HUES64 (cell line): ENCODE data around the gene LRP8.

Source experiments
- H3K27ac ChIP-seq: 2 replicates; pipeline ENCODE4 v1.7.0; 2013; ENCODE audit warnings: low read depth, low read length, inconsistent platforms
- H3K27me3 ChIP-seq: 2 replicates; pipeline ENCODE4 v1.6.1; 2013; ENCODE audit warnings: mild to moderate bottlenecking, low read length; ENCODE audit not compliant: insufficient read depth
- H3K36me3 ChIP-seq: 2 replicates; pipeline ENCODE4 v1.6.1; 2013; ENCODE audit warnings: mild to moderate bottlenecking, low read length; ENCODE audit not compliant: insufficient read depth
- H3K4me1 ChIP-seq: 2 replicates; pipeline ENCODE4 v1.6.1; 2013; ENCODE audit warnings: mild to moderate bottlenecking, low read length, moderate library complexity; ENCODE audit not compliant: insufficient read depth
- H3K4me3 ChIP-seq: 2 replicates; pipeline ENCODE4 v1.5.1; 2013; ENCODE audit warnings: mild to moderate bottlenecking, low read length, moderate library complexity
- H3K9ac ChIP-seq: 2 replicates; pipeline ENCODE4 v1.6.1; 2013; ENCODE audit warnings: mild to moderate bottlenecking, low read depth, low read length
- H3K9me3 ChIP-seq: 2 replicates; pipeline ENCODE4 v1.6.1; 2013; ENCODE audit warnings: low read depth, low read length; ENCODE audit not compliant: insufficient read depth
- WGBS: fragments of 150-250, 120-280 bp; methylation state at CpG from one replicate; pipeline ENCODE4 v1.1.7; 2013; ENCODE audit warnings: missing lambda C conversion rate; 5-methylcytosine and 5-hydroxymethylcytosine counted together

LRP8 gene

DNA sequence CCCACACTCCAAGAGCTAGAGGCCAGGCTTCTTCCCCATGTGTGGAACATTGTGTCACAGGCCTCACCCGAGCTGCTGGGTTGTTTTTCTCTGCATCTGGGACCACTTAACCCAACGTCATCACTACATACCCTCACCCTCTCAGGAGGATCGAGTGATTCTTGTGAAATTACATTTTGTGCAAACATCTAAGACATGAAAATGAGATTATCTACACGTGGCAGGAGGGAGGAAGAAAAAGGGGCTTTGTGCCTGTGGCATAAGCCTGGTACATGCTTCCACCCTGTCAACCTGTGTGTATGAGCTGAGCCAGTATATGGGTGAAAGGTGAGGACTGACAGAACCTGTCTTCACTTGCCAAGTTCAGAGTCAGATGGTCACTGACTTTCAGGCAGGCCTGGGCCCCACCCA, 129.6 kb downstream of the LRP8 start:
- H3K36me3 ChIP-seq = peaks cover 28% of the 10 kb centered on the region
- no peaks in the 10 kb centered on the region for H3K9me3 ChIP-seq
- H3K9ac ChIP-seq = no peak overlapping the region
- peaks cover 10% of the 10 kb centered on the region for H3K4me1 ChIP-seq
- H3K27ac ChIP-seq = no peak overlapping the region
- 90% methylated on average over 4 of the region's 4 CpGs for WGBS
- 0 out of 2 replicates have a peak overlapping the region, but pooled peaks have one; percentile 94 for H3K4me3 ChIP-seq
- H3K27me3 ChIP-seq = peaks cover 12% of the 10 kb centered on the region

DNA sequence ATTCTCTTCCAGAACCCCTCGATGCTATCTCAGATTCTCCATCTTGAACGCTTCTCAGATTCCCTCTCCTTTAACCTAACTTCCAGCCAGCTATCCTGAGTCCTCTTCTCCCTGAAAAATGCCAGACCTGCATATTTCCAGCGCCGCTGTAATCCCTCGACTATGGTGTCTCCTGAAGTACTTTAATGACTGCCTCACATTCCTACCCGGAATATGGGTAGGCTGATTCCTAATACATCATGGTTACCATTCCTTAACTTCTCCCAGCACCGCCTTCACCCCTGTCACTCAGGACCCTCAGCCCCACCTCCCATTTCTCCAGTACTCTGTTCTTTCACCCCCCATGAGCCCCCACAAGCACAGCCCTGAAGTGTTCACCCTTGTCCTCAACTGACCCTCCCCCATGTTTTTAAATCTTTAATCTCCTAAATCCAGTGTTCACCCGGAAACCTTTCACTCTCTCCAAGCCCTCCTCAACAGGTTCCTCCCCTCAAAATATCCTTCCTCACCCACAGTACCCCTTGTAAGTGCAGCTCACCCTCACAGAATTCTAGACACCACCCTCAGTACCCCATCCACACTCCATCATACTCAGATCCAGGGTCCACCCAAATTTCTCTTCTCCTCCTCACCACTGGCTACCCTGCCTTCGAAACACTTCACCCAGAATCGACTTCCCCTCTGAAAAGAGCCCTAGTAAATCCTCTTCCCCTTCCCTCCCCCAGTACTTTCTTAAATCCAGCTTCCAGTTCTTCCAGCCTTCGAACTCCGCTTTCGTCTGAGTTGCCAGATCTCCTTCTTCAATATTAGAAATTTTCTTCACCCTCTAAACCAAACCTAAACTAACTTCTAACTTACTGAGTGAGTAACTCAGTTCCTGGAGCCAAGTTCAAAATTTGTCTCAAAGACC, 130.3 kb downstream of the LRP8 start:
- Histone ChIP-seq H3K4me1 (peaks cover 10% of the 10 kb centered on the region), H3K36me3 (peaks cover 21% of the 10 kb centered on the region), H3K27ac (peak overlapping the region; percentile 86), H3K9me3 (no peaks in the 10 kb centered on the region), H3K9ac (peak overlapping the region; percentile 87), H3K27me3 (peaks cover 12% of the 10 kb centered on the region), H3K4me3 (peak overlapping the region; percentile 94)
- WGBS = 42% methylated on average over 13 of the region's 13 CpGs

DNA sequence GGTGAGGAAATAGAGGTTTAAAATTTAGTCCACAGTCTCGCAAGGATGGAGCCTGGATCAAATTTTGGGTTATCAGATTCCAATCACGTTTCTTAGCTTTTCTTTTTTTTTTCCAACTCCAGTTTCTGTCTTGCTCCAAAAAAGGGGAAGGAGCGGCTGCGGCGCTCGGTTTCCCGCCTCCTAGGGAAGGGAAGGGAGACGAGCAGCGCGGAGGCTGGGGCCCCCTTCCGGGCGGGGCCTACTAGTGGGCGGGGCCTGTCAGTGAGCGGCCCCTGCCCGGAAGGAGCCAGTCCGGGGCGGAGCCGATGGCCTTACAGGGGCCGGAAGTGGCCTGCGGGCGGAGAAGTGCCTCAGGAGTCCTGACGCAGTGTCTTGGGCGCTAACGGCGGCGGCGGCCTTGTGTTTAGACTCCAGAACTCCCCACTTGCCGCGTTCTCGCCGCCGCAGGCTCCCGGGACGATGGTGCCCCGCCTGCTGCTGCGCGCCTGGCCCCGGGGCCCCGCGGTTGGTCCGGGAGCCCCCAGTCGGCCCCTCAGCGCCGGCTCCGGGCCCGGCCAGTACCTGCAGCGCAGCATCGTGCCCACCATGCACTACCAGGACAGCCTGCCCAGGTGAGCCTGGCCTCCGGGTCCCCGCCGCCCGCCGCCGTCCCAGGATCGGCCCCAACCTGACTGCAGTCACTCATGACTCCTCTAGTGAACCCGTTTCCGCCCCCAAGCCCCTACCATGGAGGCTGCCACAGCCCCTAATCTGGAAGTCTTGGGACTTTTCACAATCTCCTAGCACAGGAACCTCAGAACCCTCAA, 131.2 kb downstream of the LRP8 start, which contains the start of gene CPT2:
Gene CPT2 (plus strand): TSS at position 340 of the 806 bp plus-strand sequence. CDS start 120 bp downstream, at position 460.
- peaks cover 10% of the 10 kb centered on the region for H3K4me1 ChIP-seq
- WGBS = under 1% methylated on average over 57 of the region's 57 CpGs
- H3K9ac ChIP-seq = peak within 1 kb of the TSS; percentile 87
- H3K27ac ChIP-seq = peak within 1 kb of the TSS; percentile 86
- no peaks in the 10 kb centered on the region for H3K9me3 ChIP-seq
- H3K4me3 ChIP-seq = peak within 1 kb of the TSS; percentile 94
- peaks cover 12% of the 10 kb centered on the region for H3K27me3 ChIP-seq
- H3K36me3 ChIP-seq = peaks cover 13% of the 10 kb centered on the region

DNA sequence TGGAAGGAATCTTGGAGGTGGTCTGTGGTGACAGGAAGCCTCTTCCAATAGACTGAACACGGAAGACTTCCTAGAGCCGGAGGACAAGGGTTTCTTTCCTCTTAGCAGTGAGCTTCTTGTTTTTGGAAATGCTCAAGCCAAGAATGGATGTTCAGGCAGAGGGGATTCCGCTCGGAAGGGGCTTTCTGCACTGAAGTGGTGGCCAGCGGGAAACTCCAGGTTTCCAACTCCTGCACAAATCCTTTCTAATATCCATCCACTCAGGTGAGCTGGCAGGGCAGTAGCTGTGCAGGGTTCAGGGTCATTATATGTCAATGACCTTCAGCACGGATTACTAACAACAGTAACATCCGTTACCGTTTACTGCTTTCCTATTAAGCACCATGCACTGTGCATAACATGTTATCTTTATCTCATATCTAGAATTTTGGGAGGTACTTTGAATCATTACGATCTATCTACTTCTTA, 131.8 kb downstream of the LRP8 start:
- H3K4me3 ChIP-seq = peak overlapping the region; percentile 94
- no peak overlapping the region for H3K27ac ChIP-seq
- peaks cover 7% of the 10 kb centered on the region; the same call in 1 of the 2 replicates for H3K36me3 ChIP-seq
- H3K9ac ChIP-seq = peak overlapping the region; percentile 62
- H3K4me1 ChIP-seq = peaks cover 10% of the 10 kb centered on the region
- WGBS = 60% methylated on average over 9 of the region's 9 CpGs
- H3K27me3 ChIP-seq = peaks cover 12% of the 10 kb centered on the region
- H3K9me3 ChIP-seq = no peaks in the 10 kb centered on the region

DNA sequence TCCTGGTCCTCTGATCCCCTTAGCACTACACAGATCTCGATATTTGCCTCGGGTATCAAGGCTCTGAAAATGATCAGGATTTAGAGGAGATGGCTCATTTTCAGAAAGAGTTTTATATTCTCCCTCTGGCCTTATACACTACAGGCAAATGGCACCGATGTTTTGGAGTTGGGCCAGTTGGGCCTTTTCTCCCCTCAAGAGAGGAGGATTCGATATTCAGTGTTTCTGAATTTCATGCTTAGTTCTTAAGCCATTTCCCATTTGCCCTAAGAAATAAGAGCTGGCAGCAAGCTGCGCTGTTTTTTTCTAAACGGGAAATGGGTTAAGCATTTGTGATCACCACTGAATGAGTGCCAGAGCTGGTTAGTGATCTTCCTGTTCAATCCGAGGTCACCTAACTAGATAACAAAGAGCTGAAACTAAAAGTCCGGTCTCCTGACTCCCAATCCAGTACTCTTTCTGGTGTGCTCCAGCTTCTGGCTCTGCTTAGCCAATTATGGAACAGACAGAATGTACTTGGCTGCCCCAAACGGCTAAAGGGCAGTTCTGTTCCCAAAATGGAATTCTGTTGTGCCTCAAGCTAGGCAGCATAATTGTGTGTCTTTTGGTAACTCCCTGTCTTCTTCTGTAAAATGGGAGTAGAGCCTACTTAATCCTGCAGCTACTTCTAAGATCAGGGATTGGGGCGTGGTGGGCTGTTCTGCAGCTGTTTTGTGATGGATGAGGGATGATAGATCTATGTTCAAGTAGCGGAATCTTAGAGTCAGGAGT, 132.4 kb downstream of the LRP8 start:
- no peaks in the 10 kb centered on the region for H3K9me3 ChIP-seq
- peaks cover 10% of the 10 kb centered on the region for H3K4me1 ChIP-seq
- peaks cover 12% of the 10 kb centered on the region for H3K27me3 ChIP-seq
- WGBS = 95% methylated on average over 11 of the region's 11 CpGs
- H3K36me3 ChIP-seq = 0 out of 2 replicates have a peak, but pooled peaks cover under 1% of the 10 kb centered on the region
- H3K9ac ChIP-seq = no peak overlapping the region
- no peak overlapping the region for H3K27ac ChIP-seq
- H3K4me3 ChIP-seq = no peak overlapping the region
